Liver (tissue), 9 donors: ENCODE results near the gene S1PR4. TPM values are rescaled to one million over a fixed set of nuclear protein-coding genes. Genes with fewer than 3 reads are reported as not detected.
"Not testable (repeated sequence)": the region's sequence is repeated elsewhere in the genome, so short reads cannot be mapped to it uniquely, and the experiment has no call there.

Experiments
- DNase-seq: peaks from one replicate; pipeline ENCODE4 v3.0.0-alpha.2; 2017; ENCODE audit warnings: low spot score
- H3K27ac ChIP-seq, 2 donors: one replicate each; pipeline ENCODE4 v1.7.0; 2013; ENCODE audit warnings: inconsistent platforms in 2 of 2, low read length in 2 of 2, control low read depth in 1 of 2, low read depth in 1 of 2, mild to moderate bottlenecking in 1 of 2
- H3K27me3 ChIP-seq, 4 donors: one replicate each; pipeline versions ENCODE4 v1.6.1 to v1.7.0; 2013; ENCODE audit warnings: low read length in 3 of 4, inconsistent platforms in 1 of 4, mild to moderate bottlenecking in 1 of 4, moderate library complexity in 1 of 4; ENCODE audit not compliant: control insufficient read depth in 4 of 4, insufficient read depth in 4 of 4
- H3K36me3 ChIP-seq, 4 donors: one replicate each; pipeline versions ENCODE4 v1.6.1 to v1.7.0; 2013; ENCODE audit warnings: low read length in 3 of 4, mild to moderate bottlenecking in 3 of 4, low read depth in 1 of 4, moderate library complexity in 1 of 4; ENCODE audit not compliant: control insufficient read depth in 4 of 4, insufficient read depth in 3 of 4
- H3K4me1 ChIP-seq, 4 donors: one replicate each; pipeline versions ENCODE4 v1.6.1 to v1.7.0; 2013; ENCODE audit warnings: low read length in 3 of 4, mild to moderate bottlenecking in 3 of 4, moderate library complexity in 1 of 4; ENCODE audit not compliant: control insufficient read depth in 4 of 4, insufficient read depth in 4 of 4
- H3K4me3 ChIP-seq, 3 donors: one replicate each; pipeline versions ENCODE4 v1.6.1 to v1.7.0; 2013; ENCODE audit warnings: low read length in 3 of 3, control low read depth in 1 of 3, low read depth in 1 of 3, mild to moderate bottlenecking in 1 of 3
- H3K9ac ChIP-seq, 2 donors: one replicate each; pipeline ENCODE4 v1.7.0; 2013; ENCODE audit warnings: low read length in 2 of 2, mild to moderate bottlenecking in 2 of 2, moderate library complexity in 2 of 2, control low read depth in 1 of 2, low read depth in 1 of 2
- H3K9me3 ChIP-seq, 4 donors: one replicate each; pipeline versions ENCODE4 v1.6.1 to v1.7.0; 2013; ENCODE audit warnings: low read length in 3 of 4; ENCODE audit not compliant: control insufficient read depth in 4 of 4
- ATF3 ChIP-seq: IDR thresholded peaks from 2 replicates; pipeline ENCODE4 v1.6.1; 2016; ENCODE audit warnings: antibody characterized with exemption
- CTCF ChIP-seq: fragments of 150-350 bp; IDR thresholded peaks from 2 replicates; pipeline ENCODE4 v1.5.1; 2017; ENCODE audit warnings: improper control_type of control experiment, low read depth, low read length; ENCODE audit not compliant: missing input control
- FOXA1 ChIP-seq: IDR thresholded peaks from 2 replicates; pipeline ENCODE4 v1.6.1; 2016; ENCODE audit warnings: antibody characterized with exemption
- FOXA2 ChIP-seq: IDR thresholded peaks from 2 replicates; pipeline ENCODE4 v1.6.1; 2016; ENCODE audit warnings: antibody characterized with exemption
- GABPA ChIP-seq, 2 donors: IDR thresholded peaks in 1 of 2; conservative IDR thresholded peaks in 1 of 2; 2 replicates each; pipeline ENCODE4 v1.6.1; 2016; ENCODE audit warnings: antibody characterized with exemption in 2 of 2, mild to moderate bottlenecking in 1 of 2, moderate library complexity in 1 of 2
- HNF4A ChIP-seq, 2 donors: conservative IDR thresholded peaks; 2 replicates each; pipeline ENCODE4 v1.6.1; 2016; ENCODE audit warnings: antibody characterized with exemption in 2 of 2, mild to moderate bottlenecking in 2 of 2
- HNF4G ChIP-seq: IDR thresholded peaks from 2 replicates; pipeline ENCODE4 v1.6.1; 2016; ENCODE audit warnings: antibody characterized with exemption
- MAX ChIP-seq: IDR thresholded peaks from 2 replicates; pipeline ENCODE4 v1.6.1; 2016; ENCODE audit warnings: antibody characterized with exemption
- RXRA ChIP-seq, 2 donors: IDR thresholded peaks; 2 replicates each; pipeline ENCODE4 v1.6.1; 2017 to 2018; ENCODE audit warnings: antibody characterized with exemption in 2 of 2, mild to moderate bottlenecking in 1 of 2
- SP1 ChIP-seq: IDR thresholded peaks from 2 replicates; pipeline ENCODE4 v1.6.1; 2018; ENCODE audit warnings: antibody characterized with exemption, mild to moderate bottlenecking
- TAF1 ChIP-seq: conservative IDR thresholded peaks from 2 replicates; pipeline ENCODE4 v1.6.1; 2016; ENCODE audit warnings: antibody characterized with exemption, mild to moderate bottlenecking
- YY1 ChIP-seq: IDR thresholded peaks from 2 replicates; pipeline ENCODE4 v1.6.1; 2016; ENCODE audit warnings: antibody characterized with exemption, mild to moderate bottlenecking
- WGBS: extraction: QIAGEN DNeasy Blood & Tissue Kit; methylation state at CpG from one replicate; pipeline ENCODE4 v1.1.7; 2013; 5-methylcytosine and 5-hydroxymethylcytosine counted together
- polyA plus RNA-seq, 2 donors: library from polyadenylated mRNA; stranded (reverse) in 1 of 2; unstranded in 1 of 2; fragments of 200-250 nt in 1 of 2; fragments of >200 nt in 1 of 2; fragmentation: Nextera tagmentation in 1 of 2; extraction: Ambion mirVana in 1 of 2; gene quantifications; one replicate each; pipeline versions ENCODE4 v1.2.1 to v1.2.3, GENCODE V29; 2013 to 2015
- total RNA-seq, 2 donors: library from RNA; depleted of rRNA; stranded (reverse); fragments of >200 nt; gene quantifications; one replicate each; pipeline ENCODE4 v1.2.3, GENCODE V29; 2014
- TF ChIP-seq, protein P1 (sequence below): IDR thresholded peaks from 2 replicates; pipeline ENCODE4 v1.6.1; 2016; ENCODE audit warnings: antibody characterized with exemption, mild to moderate bottlenecking
- TF ChIP-seq, protein P2 (sequence below): IDR thresholded peaks from 2 replicates; pipeline ENCODE4 v1.6.1; 2016; ENCODE audit warnings: antibody characterized with exemption
- donor health status: healthy.
- donor health status: healthy.
- donor health status: healthy.
- donor health status: healthy.
- donor health status: healthy.

The S1PR4 gene
- total and polyA plus RNA-seq, 4 donors, result 0.93 to 11.0 (median 2.1) TPM

DNA sequence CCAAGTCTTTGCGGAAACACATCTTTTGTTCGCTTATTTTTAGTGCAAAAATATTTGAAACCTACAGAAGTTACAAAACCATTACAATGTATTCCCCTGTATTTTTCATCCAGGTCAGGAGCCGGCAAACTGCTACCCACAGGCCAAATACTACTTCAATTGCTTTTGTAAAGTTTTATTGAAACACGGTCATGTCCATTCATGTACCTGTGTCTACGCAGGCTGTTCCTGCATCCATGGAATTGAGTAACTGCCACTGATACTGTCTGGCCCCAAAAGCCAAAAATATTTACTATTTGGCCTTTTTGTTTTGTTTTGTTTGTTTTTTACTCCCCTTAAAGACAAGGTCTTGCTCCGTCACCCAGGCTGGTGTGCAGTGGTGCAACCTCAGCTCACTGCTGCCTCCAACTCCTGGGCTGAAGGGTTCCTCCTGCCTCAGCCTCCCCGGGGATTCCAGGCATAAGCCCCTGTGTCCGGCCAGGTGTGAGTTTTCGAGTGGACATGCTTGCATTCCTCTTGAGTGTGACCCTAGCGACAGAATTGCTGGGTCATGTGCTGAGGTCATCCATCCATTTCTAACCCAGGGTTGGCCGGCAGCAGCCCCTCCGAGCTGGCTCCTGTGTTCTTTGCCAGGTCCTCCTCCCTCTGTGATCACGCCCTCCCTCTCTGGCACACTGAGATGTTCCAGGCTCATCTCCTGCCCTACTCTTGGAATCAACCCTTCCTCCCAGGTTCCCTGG, 10.9 kb upstream of the S1PR4 start (continued):
- TF ChIP-seq, protein P1, sequence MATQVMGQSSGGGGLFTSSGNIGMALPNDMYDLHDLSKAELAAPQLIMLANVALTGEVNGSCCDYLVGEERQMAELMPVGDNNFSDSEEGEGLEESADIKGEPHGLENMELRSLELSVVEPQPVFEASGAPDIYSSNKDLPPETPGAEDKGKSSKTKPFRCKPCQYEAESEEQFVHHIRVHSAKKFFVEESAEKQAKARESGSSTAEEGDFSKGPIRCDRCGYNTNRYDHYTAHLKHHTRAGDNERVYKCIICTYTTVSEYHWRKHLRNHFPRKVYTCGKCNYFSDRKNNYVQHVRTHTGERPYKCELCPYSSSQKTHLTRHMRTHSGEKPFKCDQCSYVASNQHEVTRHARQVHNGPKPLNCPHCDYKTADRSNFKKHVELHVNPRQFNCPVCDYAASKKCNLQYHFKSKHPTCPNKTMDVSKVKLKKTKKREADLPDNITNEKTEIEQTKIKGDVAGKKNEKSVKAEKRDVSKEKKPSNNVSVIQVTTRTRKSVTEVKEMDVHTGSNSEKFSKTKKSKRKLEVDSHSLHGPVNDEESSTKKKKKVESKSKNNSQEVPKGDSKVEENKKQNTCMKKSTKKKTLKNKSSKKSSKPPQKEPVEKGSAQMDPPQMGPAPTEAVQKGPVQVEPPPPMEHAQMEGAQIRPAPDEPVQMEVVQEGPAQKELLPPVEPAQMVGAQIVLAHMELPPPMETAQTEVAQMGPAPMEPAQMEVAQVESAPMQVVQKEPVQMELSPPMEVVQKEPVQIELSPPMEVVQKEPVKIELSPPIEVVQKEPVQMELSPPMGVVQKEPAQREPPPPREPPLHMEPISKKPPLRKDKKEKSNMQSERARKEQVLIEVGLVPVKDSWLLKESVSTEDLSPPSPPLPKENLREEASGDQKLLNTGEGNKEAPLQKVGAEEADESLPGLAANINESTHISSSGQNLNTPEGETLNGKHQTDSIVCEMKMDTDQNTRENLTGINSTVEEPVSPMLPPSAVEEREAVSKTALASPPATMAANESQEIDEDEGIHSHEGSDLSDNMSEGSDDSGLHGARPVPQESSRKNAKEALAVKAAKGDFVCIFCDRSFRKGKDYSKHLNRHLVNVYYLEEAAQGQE, result no peak

DNA sequence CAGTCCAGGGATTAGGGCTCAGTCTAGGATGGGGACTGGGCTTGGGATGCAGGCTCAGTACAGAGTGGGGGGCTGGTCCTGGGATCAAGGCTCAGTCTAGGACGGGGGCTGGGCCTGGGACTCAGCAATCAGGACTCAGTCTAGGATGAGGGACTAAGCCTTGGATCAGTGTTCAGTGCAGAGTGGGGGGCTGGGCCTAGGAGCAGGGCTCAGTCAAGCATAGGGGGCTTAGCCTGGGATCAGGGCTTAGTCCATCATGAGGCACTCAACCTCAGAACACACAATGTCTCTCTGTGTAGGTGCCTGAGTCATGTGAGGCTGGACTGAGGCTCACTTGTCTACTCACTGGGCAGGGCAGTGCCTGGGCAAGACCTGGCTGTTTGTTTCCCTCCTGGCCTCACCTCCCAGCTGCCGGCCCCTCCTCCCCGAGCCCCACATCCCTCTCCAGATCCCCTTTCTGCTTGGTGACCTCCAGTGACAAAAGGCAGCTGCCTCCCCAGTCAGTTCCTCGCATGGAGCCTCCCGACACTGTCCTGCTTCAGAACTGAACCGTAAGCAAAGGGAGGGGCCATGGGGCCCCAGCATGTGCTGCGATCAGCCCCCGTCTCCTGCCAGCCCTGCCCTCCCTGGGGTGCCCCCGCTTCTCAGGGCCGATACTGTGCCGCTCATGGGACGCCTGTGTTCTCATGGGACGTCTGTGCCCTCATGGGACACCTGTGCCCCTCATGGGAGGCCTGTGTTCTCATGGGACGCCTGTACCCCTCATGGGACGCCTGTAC, 6.5 kb upstream of the S1PR4 start:
- Histone ChIP-seq H3K4me3 (no peak overlapping the region), H3K27ac (no peak overlapping the region), H3K9ac (no peak overlapping the region), H3K27me3 (no peaks in the 10 kb centered on the region), H3K36me3 (no peaks in the 10 kb centered on the region), H3K4me1 (peaks cover 0 to 6% (median 3%) of the 10 kb centered on the region in 4 donors), H3K9me3 (no peaks in the 10 kb centered on the region)
- 92% methylated on average over 15 of the region's 15 CpGs for WGBS
- TF ChIP-seq FOXA2, result no peak
- no peak for TF ChIP-seq TAF1
- TF ChIP-seq GABPA (IDR thresholded peaks at IDR 0.05 in 1 of 2, conservative IDR thresholded peaks at IDR 0.05 in 1 of 2), result no peak
- TF ChIP-seq SP1, result no peak
- no peak for TF ChIP-seq FOXA1
- no peak for TF ChIP-seq ATF3
- no peak for TF ChIP-seq RXRA (IDR thresholded peaks at IDR 0.05)
- no peak for TF ChIP-seq HNF4G
- TF ChIP-seq, protein P1, result no peak
- TF ChIP-seq, protein P2, sequence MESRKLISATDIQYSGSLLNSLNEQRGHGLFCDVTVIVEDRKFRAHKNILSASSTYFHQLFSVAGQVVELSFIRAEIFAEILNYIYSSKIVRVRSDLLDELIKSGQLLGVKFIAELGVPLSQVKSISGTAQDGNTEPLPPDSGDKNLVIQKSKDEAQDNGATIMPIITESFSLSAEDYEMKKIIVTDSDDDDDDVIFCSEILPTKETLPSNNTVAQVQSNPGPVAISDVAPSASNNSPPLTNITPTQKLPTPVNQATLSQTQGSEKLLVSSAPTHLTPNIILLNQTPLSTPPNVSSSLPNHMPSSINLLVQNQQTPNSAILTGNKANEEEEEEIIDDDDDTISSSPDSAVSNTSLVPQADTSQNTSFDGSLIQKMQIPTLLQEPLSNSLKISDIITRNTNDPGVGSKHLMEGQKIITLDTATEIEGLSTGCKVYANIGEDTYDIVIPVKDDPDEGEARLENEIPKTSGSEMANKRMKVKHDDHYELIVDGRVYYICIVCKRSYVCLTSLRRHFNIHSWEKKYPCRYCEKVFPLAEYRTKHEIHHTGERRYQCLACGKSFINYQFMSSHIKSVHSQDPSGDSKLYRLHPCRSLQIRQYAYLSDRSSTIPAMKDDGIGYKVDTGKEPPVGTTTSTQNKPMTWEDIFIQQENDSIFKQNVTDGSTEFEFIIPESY, result no peak
- no peak for TF ChIP-seq HNF4A (conservative IDR thresholded peaks at IDR 0.05)
- TF ChIP-seq MAX, result no peak
- TF ChIP-seq YY1, result no peak
- TF ChIP-seq CTCF, result no peak
- no peak for DNase-seq

DNA sequence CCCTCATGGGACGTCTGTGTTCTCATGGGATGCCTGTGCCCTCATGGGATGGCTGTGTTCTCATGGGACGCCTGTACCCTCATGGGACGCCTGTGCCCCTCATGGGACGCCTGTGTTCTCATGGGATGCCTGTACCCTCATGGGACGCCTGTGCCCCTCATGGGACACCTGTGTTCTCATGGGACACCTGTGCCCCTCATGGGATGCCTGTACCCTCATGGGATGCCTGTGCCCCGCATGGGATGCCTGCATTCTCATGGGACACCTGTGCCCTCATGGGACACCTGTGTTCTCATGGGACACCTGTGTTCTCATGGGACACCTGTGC, 5.9 kb upstream of the S1PR4 start:
- DNase-seq, H3K36me3 ChIP-seq, H3K27ac ChIP-seq, H3K27me3 ChIP-seq, H3K9me3 ChIP-seq, H3K9ac ChIP-seq, H3K4me1 ChIP-seq, H3K4me3 ChIP-seq: not testable (repeated sequence)
- 83% methylated on average over 6 of the region's 6 CpGs for WGBS
